Measurements from ENCODE around the gene OPRM1.

GRCh38 chr6:154166140-154166539, 127.1 kb downstream of the OPRM1 start:
- TF ChIP-seq POLR2A (IDR thresholded peaks at IDR 0.05), result no peak
- TF ChIP-seq CTCF (IDR thresholded peaks at IDR 0.05), result peak in 1 of 12 donors; percentile 12

Data from heart left ventricle (tissue), 13 donors.